ENCODE data around the gene NOC2L.
"Not testable (repeated sequence)": the region's sequence is repeated elsewhere in the genome, so short reads cannot be mapped to it uniquely, and the experiment has no call there.

The NOC2L gene

GRCh38 chr1:993379-993995 lies 34.4 kb upstream of the NOC2L start:
- no peak for DNase-seq

GRCh38 chr1:992362-992761 lies 33.3 kb upstream of the NOC2L start:
- no peak for DNase-seq

GRCh38 chr1:991895-992294 lies 32.8 kb upstream of the NOC2L start:
- DNase-seq: no peak

GRCh38 chr1:991275-991674 lies 32.2 kb upstream of the NOC2L start:
- DNase-seq: not testable (repeated sequence)

- DNase-seq: not testable (repeated sequence)
Observed at GRCh38 chr1:988061-988460, 29.0 kb upstream of the NOC2L start.

GRCh38 chr1:985126-985525 lies 26.1 kb upstream of the NOC2L start:
- no peak for DNase-seq

- DNase-seq: no peak
Observed at GRCh38 chr1:984476-984814, 25.4 kb upstream of the NOC2L start.

GRCh38 chr1:983798-984475 lies 24.9 kb upstream of the NOC2L start:
- DNase-seq: peak; percentile 60

- no peak for DNase-seq
Observed at GRCh38 chr1:982765-983436, 23.8 kb upstream of the NOC2L start.

GRCh38 chr1:981955-982558 lies 23.0 kb upstream of the NOC2L start, which contains the start of gene PERM1:
PERM1 (minus strand) TSS chr1:982093; CDS start chr1:981029, 1,064 bp downstream.
- DNase-seq: no peak

GRCh38 chr1:981491-981954 lies 22.5 kb upstream of the NOC2L start:
- no peak for DNase-seq

GRCh38 chr1:980602-981395 lies 21.7 kb upstream of the NOC2L start:
- DNase-seq: no peak

- no peak for DNase-seq
Observed at GRCh38 chr1:980137-980571, 21.1 kb upstream of the NOC2L start.

- DNase-seq: no peak
Observed at GRCh38 chr1:979744-980072, 20.7 kb upstream of the NOC2L start.

- DNase-seq: no peak
Observed at GRCh38 chr1:978835-979743, 20.0 kb upstream of the NOC2L start.

GRCh38 chr1:978069-978834 lies 19.2 kb upstream of the NOC2L start:
- DNase-seq: no peak

GRCh38 chr1:976791-977190 lies 17.7 kb upstream of the NOC2L start:
- DNase-seq: not testable (repeated sequence)

GRCh38 chr1:975896-976683 lies 17.0 kb upstream of the NOC2L start:
- DNase-seq: peak; percentile 74

- no peak for DNase-seq
Observed at GRCh38 chr1:975365-975764, 16.3 kb upstream of the NOC2L start.

- no peak for DNase-seq
Observed at GRCh38 chr1:974687-975328, 15.8 kb upstream of the NOC2L start.
